Endothelial cell of umbilical vein (primary cell): ENCODE measurements around the gene FSTL4. TPM values are rescaled to one million over a fixed set of nuclear protein-coding genes. Genes with fewer than 3 reads are reported as not detected.

ENCODE experiments used
- BruUV-seq: library from RNA; stranded (reverse); fragments of 400-500 nt; replicated peaks from 2 replicates; lab custom pipeline; 2021; lab: Mats Ljungman, UMichigan
- CTCF ChIA-PET: fragments of 300-600, 350-600 bp; sonication (Branson Sonifier 250); formaldehyde crosslinking; loops from one replicate; lab custom pipeline; 2021; ENCODE audit warnings: antibody characterized with exemption, inconsistent platforms; lab: Charles Lee
- POLR2A ChIA-PET: fragments of 300-600, 350-600 bp; sonication (Branson Sonifier 250); formaldehyde crosslinking; loops from one replicate; lab custom pipeline; 2021; ENCODE audit warnings: antibody characterized with exemption, inconsistent platforms; lab: Charles Lee
- DNase-seq: peaks from one replicate; pipeline ENCODE4 v3.0.0-alpha.2; 2011; ENCODE audit warnings: low read depth, low spot score
- FAIRE-seq: peaks from 2 replicates; lab custom pipeline; 2011; peaks lifted over from hg19 to GRCh38; lab: Jason Lieb, UNC
- H2AFZ ChIP-seq: 2 replicates; pipeline ENCODE4 v1.6.0; 2012; ENCODE audit warnings: low read depth, low read length, control low read depth, inconsistent platforms
- H3K27ac ChIP-seq: 2 replicates; pipeline ENCODE4 v1.5.1; 2011; ENCODE audit warnings: low read depth, mild to moderate bottlenecking, control low read depth, low read length, moderate library complexity; ENCODE audit not compliant: insufficient read depth
- H3K27me3 ChIP-seq, 2 experiments: 2 replicates each; pipeline versions ENCODE4 v1.6.0 to v1.6.1; 2011; ENCODE audit warnings: low read length in 2 of 2, mixed read lengths in 1 of 2; ENCODE audit not compliant: control insufficient read depth in 2 of 2, insufficient read depth in 2 of 2
- H3K36me3 ChIP-seq, 2 experiments: 2 replicates in 1 of 2; 3 replicates in 1 of 2; pipeline ENCODE4 v1.5.1; 2011; ENCODE audit warnings: low read length in 2 of 2, mild to moderate bottlenecking in 1 of 2, moderate library complexity in 1 of 2; ENCODE audit not compliant: control insufficient read depth in 2 of 2, insufficient read depth in 2 of 2; ENCODE audit errors: extremely low read depth in 1 of 2
- H3K4me1 ChIP-seq: 3 replicates; pipeline ENCODE4 v1.5.1; 2011; ENCODE audit warnings: mild to moderate bottlenecking, low read length; ENCODE audit not compliant: control insufficient read depth, insufficient read depth; ENCODE audit errors: extremely low read depth
- H3K4me2 ChIP-seq: 2 replicates; pipeline ENCODE4 v1.6.1; 2011; ENCODE audit warnings: low read length, control low read depth, mixed read lengths; ENCODE audit not compliant: insufficient read depth
- H3K4me3 ChIP-seq, 3 experiments: fragments of 200-600 bp in 1 of 3; sonication (generic), shearing (Covaris generic) in 1 of 3; replicated peaks in 1 of 3; 2 replicates each; pipeline ENCODE4 v1.5.1; 2011 to 2016; ENCODE audit warnings: control low read depth in 3 of 3, low read length in 3 of 3, mild to moderate bottlenecking in 2 of 3, inconsistent platforms in 1 of 3, low read depth in 1 of 3, moderate library complexity in 1 of 3; ENCODE audit not compliant: insufficient read depth in 1 of 3
- H3K79me2 ChIP-seq: 2 replicates; pipeline ENCODE4 v1.6.0; 2012; ENCODE audit warnings: low read length, inconsistent platforms; ENCODE audit not compliant: control insufficient read depth, insufficient read depth
- H3K9ac ChIP-seq: replicated peaks from 2 replicates; pipeline ENCODE3; 2011; ENCODE audit warnings: low read length, control low read depth; ENCODE audit not compliant: insufficient read depth; ENCODE audit errors: extremely low read depth
- H3K9me1 ChIP-seq: replicated peaks from 3 replicates; pipeline ENCODE4 v1.6.0; 2011; ENCODE audit warnings: mild to moderate bottlenecking, low read length; ENCODE audit not compliant: control insufficient read depth, insufficient read depth; ENCODE audit errors: extremely low read depth
- H3K9me3 ChIP-seq: replicated peaks from 2 replicates; pipeline ENCODE4 v1.5.1; 2012; ENCODE audit warnings: low read length, inconsistent platforms; ENCODE audit not compliant: control insufficient read depth, insufficient read depth
- H4K20me1 ChIP-seq: replicated peaks from 2 replicates; pipeline ENCODE3; 2011; ENCODE audit warnings: mild to moderate bottlenecking, low read length; ENCODE audit not compliant: control insufficient read depth, insufficient read depth; ENCODE audit errors: extremely low read depth
- CTCF ChIP-seq, 2 donors: IDR thresholded peaks; 1 replicate in 1 of 2; 2 replicates in 1 of 2; pipeline ENCODE4 v1.5.1; 2011; ENCODE audit warnings: low read length in 2 of 2, mild to moderate bottlenecking in 2 of 2, moderate library complexity in 2 of 2, control low read depth in 1 of 2, inconsistent platforms in 1 of 2, low read depth in 1 of 2; ENCODE audit not compliant: insufficient read depth in 1 of 2; ENCODE audit errors: extremely low read depth in 1 of 2
- FOS ChIP-seq: IDR thresholded peaks from 2 replicates; pipeline ENCODE4 v1.6.1; 2011; ENCODE audit warnings: mild to moderate bottlenecking, low read length, moderate library complexity, borderline replicate concordance; ENCODE audit not compliant: insufficient read depth
- GATA2 ChIP-seq: IDR thresholded peaks from 2 replicates; pipeline ENCODE4 v1.7.0; 2011; ENCODE audit warnings: low read depth, mild to moderate bottlenecking, moderate library complexity, mixed read lengths, low read length; ENCODE audit not compliant: insufficient read length, insufficient read depth
- JUN ChIP-seq: IDR thresholded peaks from 2 replicates; pipeline ENCODE4 v1.6.1; 2011; ENCODE audit warnings: borderline replicate concordance, low read depth; ENCODE audit not compliant: insufficient read length, insufficient read depth
- MAX ChIP-seq: IDR thresholded peaks from 2 replicates; pipeline ENCODE4 v1.6.1; 2011; ENCODE audit not compliant: insufficient read depth, insufficient read length
- MYC ChIP-seq: IDR thresholded peaks from one replicate; pipeline ENCODE4 v1.6.1; 2011; ENCODE audit warnings: mild to moderate bottlenecking, low read depth, low read length
- POLR2A ChIP-seq: IDR thresholded peaks from 2 replicates; pipeline ENCODE4 v1.6.1; 2012; ENCODE audit warnings: low read depth, mild to moderate bottlenecking, control low read depth, low read length
- POLR2AphosphoS5 ChIP-seq: IDR thresholded peaks from 2 replicates; pipeline ENCODE4 v1.6.1; 2012; ENCODE audit warnings: low read depth, mild to moderate bottlenecking, control low read depth, low read length, moderate library complexity; ENCODE audit not compliant: insufficient read depth
- dilution Hi-C: fragments of 300-500 bp; cut with MboI; formaldehyde crosslinking; loops from one replicate; pipeline ENCODE4 v1.15.0; 2019; ENCODE audit warnings: low sequenced_read_pairs; ENCODE audit not compliant: extremely low pct_ligation_motif_present
- intact Hi-C: fragments of 100-400 bp; cut with micrococcal nuclease; formaldehyde crosslinking; loops from one replicate; pipeline ENCODE4 v1.10.0; 2022
- polyA plus RNA-seq, 4 experiments: library from polyadenylated mRNA; depleted of rRNA in 3 of 4; stranded (reverse) in 3 of 4; unstranded in 1 of 4; fragments of >200 nt; gene quantifications; 2 replicates each; pipeline versions ENCODE4 v1.2.1 to v1.2.3, GENCODE V29; 2011 to 2012; ENCODE audit warnings: missing spikeins in 1 of 4
- total RNA-seq: library from RNA; stranded (reverse); gene quantifications from 2 replicates; pipeline ENCODE4 v1.2.3, GENCODE V29; 2021

FSTL4 gene
- total and polyA plus RNA-seq, 2 donors (not counting 3 experiments of a cell fraction or from before 2014, with no cell fraction given), result 0.18 TPM; not detected in 1

DNA sequence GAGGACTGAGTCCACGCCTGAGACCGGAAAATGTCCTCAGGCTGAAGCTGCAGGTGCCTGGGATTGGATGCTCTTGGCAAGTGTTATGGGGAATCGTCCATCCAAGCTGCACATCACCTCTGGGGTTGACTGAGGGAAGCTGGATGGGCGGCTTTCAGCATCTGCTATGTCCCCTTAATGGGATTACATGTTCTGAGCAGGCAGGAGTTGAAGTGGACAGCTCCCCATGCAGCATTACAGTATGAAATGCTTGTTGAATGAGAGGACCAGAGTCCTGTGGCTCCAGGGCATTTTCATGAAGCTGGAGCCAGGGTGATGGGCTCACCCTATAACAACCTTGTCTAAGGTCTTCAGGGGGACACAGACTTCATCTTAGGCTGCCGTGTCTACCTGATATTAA is 289.6 kb downstream of the FSTL4 start:
- POLR2A ChIA-PET, result no interaction called here
- Histone ChIP-seq H3K4me2 (no peak overlapping the region), H3K9me1 (no peaks in the 10 kb centered on the region), H3K27me3 (no peaks in the 10 kb centered on the region), H3K4me3 (no peak overlapping the region), H3K9ac (no peak overlapping the region), H3K27ac (no peak overlapping the region), H3K36me3 (no peaks in the 10 kb centered on the region), H3K4me1 (no peaks in the 10 kb centered on the region), H2AFZ (no peak overlapping the region), H3K9me3 (no peaks in the 10 kb centered on the region), H3K79me2 (no peaks in the 10 kb centered on the region), H4K20me1 (no peaks in the 10 kb centered on the region)
- FAIRE-seq, result no peak
- no peak for TF ChIP-seq MAX
- TF ChIP-seq CTCF (IDR thresholded peaks at IDR 0.05; ENCODE audit: extremely low read depth in 1 of 2, insufficient read depth in 1 of 2, low read depth in 1 of 2, low read length in 2 of 2), result no peak
- TF ChIP-seq POLR2A, result no peak
- TF ChIP-seq POLR2AphosphoS5, result no peak
- CTCF ChIA-PET, result interaction anchor here (1.2 to 1.3 kb wide), 2 partner anchors 15 to 29 kb away, joined by 3 read pairs; no protein-coding TSS in a partner anchor
- dilution Hi-C loops (no loop called here), intact Hi-C loops (no loop called here)
- BruUV-seq, result no TSS peak
- DNase-seq, result no peak

- ChIA-PET POLR2A (no interaction called here), CTCF (interaction anchor here (1.2 kb wide), 1 partner anchor 29 kb away, joined by 3 read pairs; no protein-coding TSS in a partner anchor)
- no peaks in the 10 kb centered on the region for H3K79me2 ChIP-seq
- H3K9ac ChIP-seq, result no peak overlapping the region
- no TSS peak for BruUV-seq
- H4K20me1 ChIP-seq, result no peaks in the 10 kb centered on the region
- H3K4me2 ChIP-seq, result no peak overlapping the region
- DNase-seq (no peak), FAIRE-seq (no peak)
- no peak overlapping the region for H2AFZ ChIP-seq
- H3K9me3 ChIP-seq, result no peaks in the 10 kb centered on the region
- no peaks in the 10 kb centered on the region for H3K27me3 ChIP-seq
- no peaks in the 10 kb centered on the region for H3K9me1 ChIP-seq
- H3K4me3 ChIP-seq, result no peak overlapping the region
- TF ChIP-seq FOS, result no peak
- TF ChIP-seq MYC, result no peak
- TF ChIP-seq POLR2AphosphoS5, result no peak
- no peak for TF ChIP-seq POLR2A
- TF ChIP-seq MAX, result no peak
- no peak for TF ChIP-seq GATA2
- no peak for TF ChIP-seq JUN
- H3K36me3 ChIP-seq, result no peaks in the 10 kb centered on the region
- intact Hi-C loops (no loop called here), dilution Hi-C loops (no loop called here)
- H3K27ac ChIP-seq, result no peak overlapping the region
- H3K4me1 ChIP-seq, result no peaks in the 10 kb centered on the region
Measured at GRCh38 chr5:133321833-133322420, 290.4 kb downstream of the FSTL4 start.
